ENCODE data around the gene JAKMIP2.
"Not testable (repeated sequence)": the region's sequence is repeated elsewhere in the genome, so short reads cannot be mapped to it uniquely, and the experiment has no call there.

GRCh38 chr5:147803161-147803560 is 20.6 kb upstream of the JAKMIP2 start:
- not testable (repeated sequence) for TF ChIP-seq POLR2A (IDR thresholded peaks at IDR 0.05; ENCODE audit: low read length); GATA1 (IDR thresholded peaks at IDR 0.05; ENCODE audit: low read depth, low read length)
